SK-N-SH treated with all-trans-retinoic acid at 6 μM for 48 hours (cell line): ENCODE measurements around the gene ICAM3.

Experiments
- ATAC-seq: fragments of 200-7000 bp; cut with Tn5 transposase; 3 replicates; pipeline ENCODE4 v1.9.1; 2020; ENCODE audit warnings: mild to moderate bottlenecking, moderate library complexity
- ARNTL ChIP-seq: fragments of 450-650 bp; formaldehyde crosslinking; IDR thresholded peaks from 2 replicates; pipeline ENCODE4 v1.5.0; 2020; ENCODE audit warnings: low read depth, mild to moderate bottlenecking, moderate library complexity, borderline replicate concordance
- CREB5 ChIP-seq: fragments of 250-450 bp; sonication (Bioruptor Pico); IDR thresholded peaks from 2 replicates; pipeline ENCODE4 v1.5.1; 2020; ENCODE audit warnings: low read depth, mild to moderate bottlenecking, moderate library complexity
- CSDC2 ChIP-seq: fragments of 250-450 bp; sonication (Bioruptor Pico); IDR thresholded peaks from 2 replicates; pipeline ENCODE4 v1.5.0; 2020; ENCODE audit warnings: mild to moderate bottlenecking, moderate library complexity
- ESRRG ChIP-seq: fragments of 250-450 bp; sonication (Bioruptor Pico); IDR thresholded peaks from 2 replicates; pipeline ENCODE4 v1.6.1; 2021; ENCODE audit warnings: mild to moderate bottlenecking
- GLIS3 ChIP-seq: fragments of 250-450 bp; sonication (Bioruptor Pico); IDR thresholded peaks from 2 replicates; pipeline ENCODE4 v1.5.0; 2020; ENCODE audit warnings: mild to moderate bottlenecking, moderate library complexity
- ISL1 ChIP-seq: fragments of 250-450 bp; sonication (Bioruptor Pico); IDR thresholded peaks from 2 replicates; pipeline ENCODE4 v2.1.2; 2022; ENCODE audit warnings: mild to moderate bottlenecking, moderate library complexity
- OSR1 ChIP-seq: fragments of 250-450 bp; sonication (Bioruptor Pico); IDR thresholded peaks from 2 replicates; pipeline ENCODE4 v1.8.0; 2022; ENCODE audit warnings: moderate library complexity, mild to moderate bottlenecking, inconsistent platforms
- PATZ1 ChIP-seq: fragments of 250-450 bp; sonication (Bioruptor Pico); IDR thresholded peaks from 2 replicates; pipeline ENCODE4 v1.8.0; 2020; ENCODE audit warnings: mild to moderate bottlenecking, moderate library complexity, borderline replicate concordance
- POU6F1 ChIP-seq: fragments of 250-450 bp; sonication (Bioruptor Pico); IDR thresholded peaks from 2 replicates; pipeline ENCODE4 v1.8.0; 2021; ENCODE audit warnings: low read depth, mild to moderate bottlenecking, moderate library complexity, borderline replicate concordance
- PPARA ChIP-seq: fragments of 250-450 bp; sonication (Bioruptor Pico); IDR thresholded peaks from 2 replicates; pipeline ENCODE4 v1.5.0; 2020; ENCODE audit warnings: mild to moderate bottlenecking, borderline replicate concordance
- SNAI2 ChIP-seq: fragments of 250-450 bp; sonication (Bioruptor Pico); IDR thresholded peaks from 2 replicates; pipeline ENCODE4 v1.5.0; 2020; ENCODE audit warnings: mild to moderate bottlenecking, moderate library complexity
- TCF4 ChIP-seq: fragments of 250-450 bp; sonication (Bioruptor Pico); IDR thresholded peaks from 2 replicates; pipeline ENCODE4 v1.8.0; 2021; ENCODE audit warnings: mild to moderate bottlenecking, moderate library complexity, borderline replicate concordance
- TOX ChIP-seq: fragments of 250-450 bp; sonication (Bioruptor Pico); IDR thresholded peaks from 2 replicates; pipeline ENCODE4 v1.8.0; 2021; ENCODE audit warnings: mild to moderate bottlenecking, moderate library complexity, borderline replicate concordance
- TSHZ2 ChIP-seq: fragments of 250-450 bp; sonication (Bioruptor Pico); IDR thresholded peaks from 2 replicates; pipeline ENCODE4 v1.5.0; 2020; ENCODE audit warnings: mild to moderate bottlenecking, moderate library complexity
- ZC3H10 ChIP-seq: fragments of 250-450 bp; sonication (Bioruptor Pico); IDR thresholded peaks from 2 replicates; pipeline ENCODE4 v1.5.1; 2021; ENCODE audit warnings: mild to moderate bottlenecking, moderate library complexity
- ZFP30 ChIP-seq: fragments of 450-650 bp; formaldehyde crosslinking; IDR thresholded peaks from 2 replicates; pipeline ENCODE4 v1.5.0; 2022; ENCODE audit warnings: mild to moderate bottlenecking, moderate library complexity
- ZNF70 ChIP-seq: fragments of 450-650 bp; formaldehyde crosslinking; IDR thresholded peaks from 2 replicates; pipeline ENCODE4 v1.5.0; 2020; ENCODE audit warnings: mild to moderate bottlenecking, moderate library complexity
- ZNF8 ChIP-seq: fragments of 450-650 bp; formaldehyde crosslinking; IDR thresholded peaks from 2 replicates; pipeline ENCODE4 v1.5.0; 2020; ENCODE audit warnings: mild to moderate bottlenecking, moderate library complexity

ICAM3 gene

GRCh38 chr19:10295305-10295846, 44.0 kb downstream of the ICAM3 start:
- no peak for TF ChIP-seq SNAI2 (CRISPR knock-in tag)
- no peak for TF ChIP-seq TSHZ2 (CRISPR knock-in tag)
- no peak for TF ChIP-seq PPARA (CRISPR knock-in tag)
- no peak for TF ChIP-seq ISL1 (CRISPR knock-in tag)
- no peak for TF ChIP-seq ZNF8 (CRISPR knock-in tag)
- no peak for TF ChIP-seq ZNF70 (CRISPR knock-in tag)
- TF ChIP-seq TCF4 (CRISPR knock-in tag): no peak
- TF ChIP-seq CREB5 (CRISPR knock-in tag): no peak
- TF ChIP-seq PATZ1 (CRISPR knock-in tag): no peak
- no peak for TF ChIP-seq GLIS3 (CRISPR knock-in tag)
- TF ChIP-seq ZFP30 (CRISPR knock-in tag): no peak
- TF ChIP-seq ARNTL (CRISPR knock-in tag): no peak
- TF ChIP-seq ZC3H10 (CRISPR knock-in tag): no peak
- TF ChIP-seq, all 23 proteins: peak for 0
- no peak for ATAC-seq

- no peak for ATAC-seq
- TF ChIP-seq POU6F1: no peak
- no peak for TF ChIP-seq ZC3H10 (CRISPR knock-in tag)
- no peak for TF ChIP-seq CSDC2 (CRISPR knock-in tag)
- TF ChIP-seq ARNTL (CRISPR knock-in tag): no peak
- TF ChIP-seq ZNF8 (CRISPR knock-in tag): no peak
- no peak for TF ChIP-seq GLIS3 (CRISPR knock-in tag)
- no peak for TF ChIP-seq CREB5 (CRISPR knock-in tag)
- TF ChIP-seq SNAI2 (CRISPR knock-in tag): no peak
- TF ChIP-seq TCF4 (CRISPR knock-in tag): no peak
- TF ChIP-seq OSR1 (CRISPR knock-in tag): no peak
- no peak for TF ChIP-seq TSHZ2 (CRISPR knock-in tag)
- TF ChIP-seq ESRRG (CRISPR knock-in tag): no peak
- no peak for TF ChIP-seq TOX (CRISPR knock-in tag)
These were observed 45.1 kb downstream of the ICAM3 start for GRCh38 chr19:10294368-10294697.
